WTC11 (cell line): ENCODE results near the gene PRKCQ. TPM values are rescaled to one million over a fixed set of nuclear protein-coding genes. Genes with fewer than 3 reads are reported as not detected.

Source experiments
- ATAC-seq: fragments of 200-7000 bp; cut with Tn5 transposase; 2 replicates; pipeline ENCODE4 v1.10.0; 2021; ENCODE audit warnings: mild to moderate bottlenecking, moderate library complexity
- CTCF ChIA-PET: fragments of 300-600 bp; sonication (Branson Sonifier 250); formaldehyde crosslinking; loops from one replicate; lab custom pipeline; 2021; ENCODE audit warnings: antibody characterized with exemption; lab: Charles Lee
- POLR2A ChIA-PET: fragments of 350-600 bp; sonication (Branson Sonifier 250); formaldehyde crosslinking; loops from one replicate; lab custom pipeline; 2021; ENCODE audit warnings: antibody characterized with exemption; lab: Charles Lee
- DNase-seq: peaks from one replicate; pipeline ENCODE4 v3.0.0; 2021; ENCODE audit warnings: low spot score
- H3K27ac Mint-ChIP-seq: 2 replicates; pipeline ENCODE4 v1.8.0; 2021; ENCODE audit warnings: mixed read lengths
- H3K27me3 Mint-ChIP-seq: 2 replicates; pipeline ENCODE4 v1.8.0; 2021; ENCODE audit warnings: low read depth, mild to moderate bottlenecking, moderate library complexity, mixed read lengths
- H3K36me3 Mint-ChIP-seq: 2 replicates; pipeline ENCODE4 v1.8.0; 2021; ENCODE audit warnings: mixed read lengths
- H3K4me1 Mint-ChIP-seq: 2 replicates; pipeline ENCODE4 v1.8.0; 2022; ENCODE audit warnings: mixed read lengths
- H3K4me3 Mint-ChIP-seq: 2 replicates; pipeline ENCODE4 v1.8.0; 2021; ENCODE audit warnings: mild to moderate bottlenecking, moderate library complexity, mixed read lengths
- H3K9me3 Mint-ChIP-seq: 2 replicates; pipeline ENCODE4 v1.8.0; 2021; ENCODE audit warnings: mixed read lengths
- AFF4 ChIP-seq: sonication (generic); formaldehyde crosslinking; IDR thresholded peaks from 2 replicates; pipeline ENCODE4 v1.8.1; 2023; ENCODE audit warnings: mild to moderate bottlenecking, missing genetic modification reagents, borderline replicate concordance
- AR ChIP-seq: fragments of 250-450 bp; sonication (Bioruptor Pico); IDR thresholded peaks from 2 replicates; pipeline ENCODE4 v1.9.0; 2021; ENCODE audit warnings: mild to moderate bottlenecking
- ATF1 ChIP-seq: sonication (generic); formaldehyde crosslinking; IDR thresholded peaks from 2 replicates; pipeline ENCODE4 v1.8.1; 2023; ENCODE audit warnings: mild to moderate bottlenecking, moderate library complexity, missing genetic modification reagents
- ATF3 ChIP-seq: sonication (generic); formaldehyde crosslinking; conservative IDR thresholded peaks from 2 replicates; pipeline ENCODE4 v1.8.1; 2022; ENCODE audit warnings: mild to moderate bottlenecking, missing genetic modification reagents
- EMX1 ChIP-seq: fragments of 250-450 bp; sonication (Bioruptor Pico); IDR thresholded peaks from 2 replicates; pipeline ENCODE4 v1.8.0; 2021; ENCODE audit warnings: mild to moderate bottlenecking
- FOXP1 ChIP-seq: sonication (generic); formaldehyde crosslinking; IDR thresholded peaks from 2 replicates; pipeline ENCODE4 v1.8.0; 2022; ENCODE audit warnings: missing genetic modification reagents, mild to moderate bottlenecking, moderate library complexity, borderline replicate concordance
- GABPB1 ChIP-seq: sonication (generic); formaldehyde crosslinking; IDR thresholded peaks from 2 replicates; pipeline ENCODE4 v1.8.1; 2023; ENCODE audit warnings: mild to moderate bottlenecking, missing genetic modification reagents
- GRHL2 ChIP-seq: fragments of 250-450 bp; sonication (Bioruptor Pico); IDR thresholded peaks from 2 replicates; pipeline ENCODE4 v1.8.0; 2022; ENCODE audit warnings: mild to moderate bottlenecking, moderate library complexity; ENCODE audit not compliant: insufficient replicate concordance, severe bottlenecking
- IRF2 ChIP-seq: sonication (generic); formaldehyde crosslinking; IDR thresholded peaks from 2 replicates; pipeline ENCODE4 v1.8.0; 2022; ENCODE audit warnings: low read depth, missing genetic modification reagents, borderline replicate concordance
- MAX ChIP-seq: sonication (generic); formaldehyde crosslinking; IDR thresholded peaks from 2 replicates; pipeline ENCODE4 v1.8.0; 2022; ENCODE audit warnings: mild to moderate bottlenecking, missing genetic modification reagents
- NR1H2 ChIP-seq: sonication (generic); formaldehyde crosslinking; IDR thresholded peaks from 2 replicates; pipeline ENCODE4 v1.9.0; 2021; ENCODE audit warnings: mild to moderate bottlenecking, moderate library complexity, missing genetic modification reagents
- PREB ChIP-seq: sonication (generic); formaldehyde crosslinking; IDR thresholded peaks from 2 replicates; pipeline ENCODE4 v1.8.1; 2022; ENCODE audit warnings: mild to moderate bottlenecking, missing genetic modification reagents, moderate library complexity, borderline replicate concordance
- RELA ChIP-seq: sonication (generic); formaldehyde crosslinking; IDR thresholded peaks from 2 replicates; pipeline ENCODE4 v1.8.1; 2022; ENCODE audit warnings: missing genetic modification reagents, mild to moderate bottlenecking, borderline replicate concordance
- RORB ChIP-seq: fragments of 250-450 bp; sonication (Bioruptor Pico); IDR thresholded peaks from 2 replicates; pipeline ENCODE4 v1.9.0; 2021; ENCODE audit warnings: mild to moderate bottlenecking
- TCF7 ChIP-seq: sonication (generic); formaldehyde crosslinking; IDR thresholded peaks from 2 replicates; pipeline ENCODE4 v1.8.0; 2022; ENCODE audit warnings: mild to moderate bottlenecking, low read depth, missing genetic modification reagents, moderate library complexity
- ZNF121 ChIP-seq: sonication (generic); formaldehyde crosslinking; IDR thresholded peaks from 2 replicates; pipeline ENCODE4 v1.8.0; 2023; ENCODE audit warnings: missing genetic modification reagents
- ZNF263 ChIP-seq: sonication (generic); formaldehyde crosslinking; IDR thresholded peaks from 2 replicates; pipeline ENCODE4 v1.8.1; 2022; ENCODE audit warnings: low read depth, mild to moderate bottlenecking, moderate library complexity, missing genetic modification reagents
- ZNF396 ChIP-seq: fragments of 250-450 bp; sonication (Bioruptor Pico); IDR thresholded peaks from 2 replicates; pipeline ENCODE4 v1.8.0; 2021; ENCODE audit warnings: mild to moderate bottlenecking, moderate library complexity, borderline replicate concordance
- ZSCAN18 ChIP-seq: fragments of 250-450 bp; sonication (Bioruptor Pico); IDR thresholded peaks from 2 replicates; pipeline ENCODE4 v2.1.2; 2022; ENCODE audit warnings: mild to moderate bottlenecking, moderate library complexity
- total RNA-seq: library from RNA; stranded (reverse); gene quantifications from 3 replicates; pipeline ENCODE4 v1.2.3, GENCODE V29; 2021

Gene PRKCQ
- total RNA-seq, 1 experiment from 2014 or later: 8.7 TPM

- TF ChIP-seq IRF2 (CRISPR knock-in tag) (no peak), MAX (CRISPR knock-in tag) (no peak), ZNF121 (CRISPR knock-in tag) (no peak)
Observed at GRCh38 chr10:6603142-6604125, 23.4 kb upstream of the PRKCQ start (continued).

- POLR2A ChIA-PET: no interaction called here
Observed at GRCh38 chr10:6602700-6603084, 22.6 kb upstream of the PRKCQ start.

GRCh38 chr10:6602026-6602699 lies 22.1 kb upstream of the PRKCQ start:
- ChIA-PET POLR2A (no interaction called here), CTCF (interaction anchor here (1.5 kb wide), 1 partner anchor 86 kb away, joined by 3 read pairs; no protein-coding TSS in a partner anchor)
- Mint-ChIP-seq H3K9me3 (peaks cover 28% of the 10 kb centered on the region), H3K27me3 (peaks cover 5% of the 10 kb centered on the region), H3K27ac (no peak overlapping the region), H3K36me3 (0 out of 2 replicates have a peak, but pooled peaks cover 4% of the 10 kb centered on the region), H3K4me1 (peaks cover 13% of the 10 kb centered on the region), H3K4me3 (no peak overlapping the region)
- ATAC-seq (no peak), DNase-seq (no peak)
- TF ChIP-seq AFF4 (no peak), TCF7 (CRISPR knock-in tag) (no peak), ZSCAN18 (CRISPR knock-in tag) (no peak), NR1H2 (CRISPR knock-in tag) (no peak), IRF2 (CRISPR knock-in tag) (no peak), ZNF121 (CRISPR knock-in tag) (no peak), ATF3 (CRISPR knock-in tag) (no peak)

More at GRCh38 chr10:6602700-6603084, 22.6 kb upstream of the PRKCQ start:
- H3K4me3 Mint-ChIP-seq: no peak overlapping the region
- CTCF ChIA-PET: interaction anchor here (0.8 to 2.0 kb wide), 5 partner anchors 21 to 87 kb away, joined by 3 to 8 read pairs (median 3); no protein-coding TSS in a partner anchor
- peaks cover 5% of the 10 kb centered on the region for H3K27me3 Mint-ChIP-seq
- peaks cover 13% of the 10 kb centered on the region for H3K4me1 Mint-ChIP-seq
- H3K36me3 Mint-ChIP-seq: 0 out of 2 replicates have a peak, but pooled peaks cover 4% of the 10 kb centered on the region
- TF ChIP-seq ZNF396 (no peak), EMX1 (CRISPR knock-in tag) (no peak), GRHL2 (CRISPR knock-in tag) (no peak), RELA (CRISPR knock-in tag) (no peak), AR (CRISPR knock-in tag) (no peak), GABPB1 (CRISPR knock-in tag) (no peak), ZNF263 (CRISPR knock-in tag) (no peak), PREB (CRISPR knock-in tag) (no peak), FOXP1 (CRISPR knock-in tag) (no peak), RORB (CRISPR knock-in tag) (no peak), ATF1 (CRISPR knock-in tag) (no peak)
- H3K9me3 Mint-ChIP-seq: peaks cover 28% of the 10 kb centered on the region
- no peak for DNase-seq
- ATAC-seq: no peak
- H3K27ac Mint-ChIP-seq: no peak overlapping the region
